NCI-H526 (cell line): Measurements from ENCODE around the gene CDK6.

Experiments used
- DNase-seq, 2 experiments: peaks; one replicate each; lab custom pipeline; 2025; lab: John Stamatoyannopoulos, UW

The CDK6 gene

GRCh38 chr7:92590711-92591310 lies 245.6 kb downstream of the CDK6 start:
- peak in 1 of 2 experiments; percentile 11 for DNase-seq

GRCh38 chr7:92589056-92589455 lies 247.3 kb downstream of the CDK6 start:
- no peak for DNase-seq

GRCh38 chr7:92588561-92588960 lies 247.8 kb downstream of the CDK6 start:
- DNase-seq: no peak

GRCh38 chr7:92586841-92587240 lies 249.5 kb downstream of the CDK6 start:
- DNase-seq: no peak

GRCh38 chr7:92586403-92586802 lies 250.0 kb downstream of the CDK6 start:
- DNase-seq: no peak

- DNase-seq: no peak
These were observed 251.4 kb downstream of the CDK6 start for GRCh38 chr7:92584953-92585352.

GRCh38 chr7:92582948-92583347 lies 253.4 kb downstream of the CDK6 start:
- no peak for DNase-seq

GRCh38 chr7:92576296-92576695 lies 260.1 kb downstream of the CDK6 start:
- DNase-seq: no peak

GRCh38 chr7:92569137-92569536 lies 267.2 kb downstream of the CDK6 start:
- no peak for DNase-seq

- DNase-seq: no peak
These were observed 268.9 kb downstream of the CDK6 start for GRCh38 chr7:92567460-92567859.

GRCh38 chr7:92563345-92563744 lies 273.0 kb downstream of the CDK6 start:
- no peak for DNase-seq

GRCh38 chr7:92560602-92561001 lies 275.8 kb downstream of the CDK6 start:
- DNase-seq: no peak

- no peak for DNase-seq
These were observed 278.5 kb downstream of the CDK6 start for GRCh38 chr7:92557808-92558362.

- no peak for DNase-seq
These were observed 279.1 kb downstream of the CDK6 start for GRCh38 chr7:92557249-92557648.
